WTC11 (cell line): ENCODE results near the gene IDH1. TPM values are rescaled to one million over a fixed set of nuclear protein-coding genes. Genes with fewer than 3 reads are reported as not detected.

Experiments used
- ATAC-seq: fragments of 200-7000 bp; cut with Tn5 transposase; 2 replicates; pipeline ENCODE4 v1.10.0; 2021; ENCODE audit warnings: mild to moderate bottlenecking, moderate library complexity
- CTCF ChIA-PET: fragments of 300-600 bp; sonication (Branson Sonifier 250); formaldehyde crosslinking; loops from one replicate; lab custom pipeline; 2021; ENCODE audit warnings: antibody characterized with exemption; lab: Charles Lee
- POLR2A ChIA-PET: fragments of 350-600 bp; sonication (Branson Sonifier 250); formaldehyde crosslinking; loops from one replicate; lab custom pipeline; 2021; ENCODE audit warnings: antibody characterized with exemption; lab: Charles Lee
- DNase-seq: peaks from one replicate; pipeline ENCODE4 v3.0.0; 2021; ENCODE audit warnings: low spot score
- H3K27ac Mint-ChIP-seq: 2 replicates; pipeline ENCODE4 v1.8.0; 2021; ENCODE audit warnings: mixed read lengths
- H3K27me3 Mint-ChIP-seq: 2 replicates; pipeline ENCODE4 v1.8.0; 2021; ENCODE audit warnings: low read depth, mild to moderate bottlenecking, moderate library complexity, mixed read lengths
- H3K36me3 Mint-ChIP-seq: 2 replicates; pipeline ENCODE4 v1.8.0; 2021; ENCODE audit warnings: mixed read lengths
- H3K4me1 Mint-ChIP-seq: 2 replicates; pipeline ENCODE4 v1.8.0; 2022; ENCODE audit warnings: mixed read lengths
- H3K4me3 Mint-ChIP-seq: 2 replicates; pipeline ENCODE4 v1.8.0; 2021; ENCODE audit warnings: mild to moderate bottlenecking, moderate library complexity, mixed read lengths
- H3K9me3 Mint-ChIP-seq: 2 replicates; pipeline ENCODE4 v1.8.0; 2021; ENCODE audit warnings: mixed read lengths
- ESRRA ChIP-seq: sonication (generic); formaldehyde crosslinking; IDR thresholded peaks from 2 replicates; pipeline ENCODE4 v1.8.1; 2022; ENCODE audit warnings: mild to moderate bottlenecking, missing genetic modification reagents, borderline replicate concordance
- FOXK1 ChIP-seq: sonication (generic); formaldehyde crosslinking; IDR thresholded peaks from 2 replicates; pipeline ENCODE4 v1.8.0; 2022; ENCODE audit warnings: mild to moderate bottlenecking, moderate library complexity, missing genetic modification reagents
- GABPB1 ChIP-seq: sonication (generic); formaldehyde crosslinking; IDR thresholded peaks from 2 replicates; pipeline ENCODE4 v1.8.1; 2023; ENCODE audit warnings: mild to moderate bottlenecking, missing genetic modification reagents
- GRHL2 ChIP-seq: fragments of 250-450 bp; sonication (Bioruptor Pico); IDR thresholded peaks from 2 replicates; pipeline ENCODE4 v1.8.0; 2022; ENCODE audit warnings: mild to moderate bottlenecking, moderate library complexity; ENCODE audit not compliant: insufficient replicate concordance, severe bottlenecking
- GTF2I ChIP-seq: fragments of 250-450 bp; sonication (Bioruptor Pico); conservative IDR thresholded peaks from 2 replicates; pipeline ENCODE4 v1.4.0; 2021; ENCODE audit warnings: mild to moderate bottlenecking
- JUN ChIP-seq: sonication (generic); formaldehyde crosslinking; IDR thresholded peaks from 2 replicates; pipeline ENCODE4 v1.8.0; 2023; ENCODE audit warnings: mild to moderate bottlenecking, missing genetic modification reagents
- MYBL2 ChIP-seq: sonication (generic); formaldehyde crosslinking; IDR thresholded peaks from 2 replicates; pipeline ENCODE4 v1.8.1; 2023; ENCODE audit warnings: mild to moderate bottlenecking, moderate library complexity, missing genetic modification reagents
- NFE2L1 ChIP-seq: sonication (generic); formaldehyde crosslinking; IDR thresholded peaks from 2 replicates; pipeline ENCODE4 v1.8.1; 2023; ENCODE audit warnings: missing genetic modification reagents
- NR2C2 ChIP-seq: sonication (generic); formaldehyde crosslinking; IDR thresholded peaks from 2 replicates; pipeline ENCODE4 v1.8.0; 2022; ENCODE audit warnings: mild to moderate bottlenecking, missing genetic modification reagents
- NR3C1 ChIP-seq: sonication (generic); formaldehyde crosslinking; conservative IDR thresholded peaks from 2 replicates; pipeline ENCODE4 v1.8.1; 2023; ENCODE audit warnings: low read depth, mild to moderate bottlenecking, missing genetic modification reagents
- OVOL2 ChIP-seq: fragments of 250-450 bp; sonication (Bioruptor Pico); IDR thresholded peaks from 2 replicates; pipeline ENCODE4 v1.9.0; 2021; ENCODE audit warnings: mild to moderate bottlenecking, borderline replicate concordance
- RORB ChIP-seq: fragments of 250-450 bp; sonication (Bioruptor Pico); IDR thresholded peaks from 2 replicates; pipeline ENCODE4 v1.9.0; 2021; ENCODE audit warnings: mild to moderate bottlenecking
- SMAD4 ChIP-seq: sonication (generic); formaldehyde crosslinking; IDR thresholded peaks from 2 replicates; pipeline ENCODE4 v1.8.0; 2022; ENCODE audit warnings: mild to moderate bottlenecking, missing genetic modification reagents
- SOX15 ChIP-seq: fragments of 250-450 bp; sonication (Bioruptor Pico); IDR thresholded peaks from 2 replicates; pipeline ENCODE4 v1.9.0; 2021; ENCODE audit warnings: mild to moderate bottlenecking
- ZBTB21 ChIP-seq: sonication (generic); formaldehyde crosslinking; IDR thresholded peaks from 2 replicates; pipeline ENCODE4 v1.8.1; 2023; ENCODE audit warnings: mild to moderate bottlenecking, missing genetic modification reagents, borderline replicate concordance
- ZNF263 ChIP-seq: sonication (generic); formaldehyde crosslinking; IDR thresholded peaks from 2 replicates; pipeline ENCODE4 v1.8.1; 2022; ENCODE audit warnings: low read depth, mild to moderate bottlenecking, moderate library complexity, missing genetic modification reagents
- ZNF317 ChIP-seq: sonication (generic); formaldehyde crosslinking; IDR thresholded peaks from 2 replicates; pipeline ENCODE4 v1.8.1; 2023; ENCODE audit warnings: low read depth, mild to moderate bottlenecking, moderate library complexity, missing genetic modification reagents, borderline replicate concordance
- ZNF396 ChIP-seq: fragments of 250-450 bp; sonication (Bioruptor Pico); IDR thresholded peaks from 2 replicates; pipeline ENCODE4 v1.8.0; 2021; ENCODE audit warnings: mild to moderate bottlenecking, moderate library complexity, borderline replicate concordance
- ZNF416 ChIP-seq: fragments of 250-450 bp; sonication (Bioruptor Pico); IDR thresholded peaks from 2 replicates; pipeline ENCODE4 v1.9.0; 2021; ENCODE audit warnings: mild to moderate bottlenecking, inconsistent platforms
- total RNA-seq: library from RNA; stranded (reverse); gene quantifications from 3 replicates; pipeline ENCODE4 v1.2.3, GENCODE V29; 2021
- TF ChIP-seq, protein P1 (sequence below): sonication (generic); formaldehyde crosslinking; conservative IDR thresholded peaks from 2 replicates; pipeline ENCODE4 v1.8.1; 2022; ENCODE audit warnings: mild to moderate bottlenecking, missing genetic modification reagents
- TF ChIP-seq, protein P2 (sequence below): fragments of 250-450 bp; sonication (Bioruptor Pico); IDR thresholded peaks from 2 replicates; pipeline ENCODE4 v1.8.0; 2021; ENCODE audit warnings: mild to moderate bottlenecking
- TF ChIP-seq, protein P3 (sequence below): sonication (generic); formaldehyde crosslinking; IDR thresholded peaks from 2 replicates; pipeline ENCODE4 v1.8.0; 2023; ENCODE audit warnings: missing genetic modification reagents, mild to moderate bottlenecking, borderline replicate concordance

Gene IDH1
- total RNA-seq, 1 experiment from 2014 or later = 352 TPM

DNA sequence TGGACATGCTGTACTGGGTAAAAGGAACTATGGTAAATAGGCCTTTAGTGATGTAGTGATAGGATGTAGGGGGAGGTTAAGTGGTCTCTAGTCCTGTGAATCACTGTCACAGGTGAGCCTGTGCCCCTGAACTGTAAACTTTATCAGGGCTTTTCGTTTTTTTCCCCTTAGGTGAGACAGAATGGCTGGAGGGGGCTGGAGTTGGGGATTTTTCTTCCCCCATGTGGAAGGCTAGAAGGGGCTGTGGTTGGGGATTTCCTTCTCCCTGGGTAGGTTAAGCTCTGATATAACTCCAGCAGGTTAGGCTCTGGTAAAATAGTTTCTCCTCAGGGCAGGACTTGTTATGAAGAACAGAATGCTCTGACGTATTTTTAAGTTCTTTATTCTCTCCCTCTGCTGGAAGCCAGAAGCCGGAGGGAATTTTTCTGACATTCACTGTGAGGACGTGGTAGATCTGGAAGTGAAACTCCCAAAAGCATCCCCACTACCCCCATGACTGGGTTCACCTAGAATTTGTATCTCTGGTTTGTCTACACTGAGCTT, 39.7 kb upstream of the IDH1 start:
- Mint-ChIP-seq H3K27ac (no peak overlapping the region), H3K36me3 (peaks cover 46% of the 10 kb centered on the region), H3K4me3 (no peak overlapping the region), H3K9me3 (peaks cover 11% of the 10 kb centered on the region), H3K27me3 (no peaks in the 10 kb centered on the region), H3K4me1 (no peaks in the 10 kb centered on the region)
- ATAC-seq (no peak), DNase-seq (no peak)
- ChIA-PET CTCF (no interaction called here), POLR2A (no interaction called here)
- TF ChIP-seq, protein P1, sequence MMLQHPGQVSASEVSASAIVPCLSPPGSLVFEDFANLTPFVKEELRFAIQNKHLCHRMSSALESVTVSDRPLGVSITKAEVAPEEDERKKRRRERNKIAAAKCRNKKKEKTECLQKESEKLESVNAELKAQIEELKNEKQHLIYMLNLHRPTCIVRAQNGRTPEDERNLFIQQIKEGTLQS (CRISPR knock-in tag) = no peak
- TF ChIP-seq ZNF263 (CRISPR knock-in tag) (no peak), NR3C1 (CRISPR knock-in tag) (no peak), FOXK1 (CRISPR knock-in tag) (no peak), NFE2L1 (no peak), RORB (CRISPR knock-in tag) (no peak)

DNA sequence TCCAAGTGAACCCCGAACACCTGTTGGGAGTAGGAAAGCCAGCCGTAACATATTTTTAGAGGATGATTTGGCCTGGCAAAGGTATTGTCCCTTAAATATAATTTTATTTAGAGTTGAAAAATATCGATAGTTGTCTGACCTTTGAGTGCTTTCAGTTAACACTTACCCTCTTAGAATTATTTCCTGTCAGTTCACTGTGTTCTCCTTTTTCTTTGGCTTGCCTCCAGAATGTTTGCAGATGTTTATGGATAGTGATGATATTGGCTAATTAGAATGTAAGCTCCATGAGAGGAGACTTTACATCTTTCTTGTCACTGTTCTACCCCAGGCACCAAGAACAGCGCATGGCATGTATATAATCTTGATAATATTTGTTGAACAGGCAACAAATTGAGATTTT, 31.0 kb upstream of the IDH1 start:
- ATAC-seq (no peak), DNase-seq (no peak)
- Mint-ChIP-seq H3K4me3 (no peak overlapping the region), H3K27ac (no peak overlapping the region), H3K4me1 (no peaks in the 10 kb centered on the region), H3K9me3 (peaks cover 9% of the 10 kb centered on the region), H3K27me3 (no peaks in the 10 kb centered on the region), H3K36me3 (peaks cover 65% of the 10 kb centered on the region)
- TF ChIP-seq JUN (CRISPR knock-in tag) = no peak
- no peak for TF ChIP-seq SMAD4 (CRISPR knock-in tag)
- no peak for TF ChIP-seq ZNF317 (CRISPR knock-in tag)
- no peak for TF ChIP-seq GRHL2 (CRISPR knock-in tag)
- TF ChIP-seq OVOL2 (CRISPR knock-in tag) = no peak
- TF ChIP-seq GTF2I (CRISPR knock-in tag) = no peak
- no peak for TF ChIP-seq ESRRA
- TF ChIP-seq, protein P2, sequence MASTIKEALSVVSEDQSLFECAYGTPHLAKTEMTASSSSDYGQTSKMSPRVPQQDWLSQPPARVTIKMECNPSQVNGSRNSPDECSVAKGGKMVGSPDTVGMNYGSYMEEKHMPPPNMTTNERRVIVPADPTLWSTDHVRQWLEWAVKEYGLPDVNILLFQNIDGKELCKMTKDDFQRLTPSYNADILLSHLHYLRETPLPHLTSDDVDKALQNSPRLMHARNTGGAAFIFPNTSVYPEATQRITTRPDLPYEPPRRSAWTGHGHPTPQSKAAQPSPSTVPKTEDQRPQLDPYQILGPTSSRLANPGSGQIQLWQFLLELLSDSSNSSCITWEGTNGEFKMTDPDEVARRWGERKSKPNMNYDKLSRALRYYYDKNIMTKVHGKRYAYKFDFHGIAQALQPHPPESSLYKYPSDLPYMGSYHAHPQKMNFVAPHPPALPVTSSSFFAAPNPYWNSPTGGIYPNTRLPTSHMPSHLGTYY (CRISPR knock-in tag) = no peak
- no peak for TF ChIP-seq NR3C1 (CRISPR knock-in tag)
- no peak for TF ChIP-seq SOX15 (CRISPR knock-in tag)
- no peak for TF ChIP-seq ZBTB21
- no peak for TF ChIP-seq GABPB1 (CRISPR knock-in tag)
- TF ChIP-seq NR2C2 = no peak
- TF ChIP-seq, protein P3, sequence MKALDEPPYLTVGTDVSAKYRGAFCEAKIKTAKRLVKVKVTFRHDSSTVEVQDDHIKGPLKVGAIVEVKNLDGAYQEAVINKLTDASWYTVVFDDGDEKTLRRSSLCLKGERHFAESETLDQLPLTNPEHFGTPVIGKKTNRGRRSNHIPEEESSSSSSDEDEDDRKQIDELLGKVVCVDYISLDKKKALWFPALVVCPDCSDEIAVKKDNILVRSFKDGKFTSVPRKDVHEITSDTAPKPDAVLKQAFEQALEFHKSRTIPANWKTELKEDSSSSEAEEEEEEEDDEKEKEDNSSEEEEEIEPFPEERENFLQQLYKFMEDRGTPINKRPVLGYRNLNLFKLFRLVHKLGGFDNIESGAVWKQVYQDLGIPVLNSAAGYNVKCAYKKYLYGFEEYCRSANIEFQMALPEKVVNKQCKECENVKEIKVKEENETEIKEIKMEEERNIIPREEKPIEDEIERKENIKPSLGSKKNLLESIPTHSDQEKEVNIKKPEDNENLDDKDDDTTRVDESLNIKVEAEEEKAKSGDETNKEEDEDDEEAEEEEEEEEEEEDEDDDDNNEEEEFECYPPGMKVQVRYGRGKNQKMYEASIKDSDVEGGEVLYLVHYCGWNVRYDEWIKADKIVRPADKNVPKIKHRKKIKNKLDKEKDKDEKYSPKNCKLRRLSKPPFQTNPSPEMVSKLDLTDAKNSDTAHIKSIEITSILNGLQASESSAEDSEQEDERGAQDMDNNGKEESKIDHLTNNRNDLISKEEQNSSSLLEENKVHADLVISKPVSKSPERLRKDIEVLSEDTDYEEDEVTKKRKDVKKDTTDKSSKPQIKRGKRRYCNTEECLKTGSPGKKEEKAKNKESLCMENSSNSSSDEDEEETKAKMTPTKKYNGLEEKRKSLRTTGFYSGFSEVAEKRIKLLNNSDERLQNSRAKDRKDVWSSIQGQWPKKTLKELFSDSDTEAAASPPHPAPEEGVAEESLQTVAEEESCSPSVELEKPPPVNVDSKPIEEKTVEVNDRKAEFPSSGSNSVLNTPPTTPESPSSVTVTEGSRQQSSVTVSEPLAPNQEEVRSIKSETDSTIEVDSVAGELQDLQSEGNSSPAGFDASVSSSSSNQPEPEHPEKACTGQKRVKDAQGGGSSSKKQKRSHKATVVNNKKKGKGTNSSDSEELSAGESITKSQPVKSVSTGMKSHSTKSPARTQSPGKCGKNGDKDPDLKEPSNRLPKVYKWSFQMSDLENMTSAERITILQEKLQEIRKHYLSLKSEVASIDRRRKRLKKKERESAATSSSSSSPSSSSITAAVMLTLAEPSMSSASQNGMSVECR (CRISPR knock-in tag) = no peak
- no peak for TF ChIP-seq ZNF416 (CRISPR knock-in tag)
- no peak for TF ChIP-seq ZNF396
- no peak for TF ChIP-seq MYBL2 (CRISPR knock-in tag)
- TF ChIP-seq RORB (CRISPR knock-in tag) = no peak
- POLR2A ChIA-PET = no interaction called here
- CTCF ChIA-PET = no interaction called here
